OCI-LY3 (cell line): ENCODE results near the gene NUDT21.

ENCODE experiments used
- CTCF ChIP-seq: fragments of 200-600, 300-600 bp; sonication (generic); IDR thresholded peaks from 2 replicates; pipeline ENCODE4 v1.5.1; 2014; ENCODE audit warnings: antibody characterized with exemption, low read length, low read depth
- EZH2phosphoT487 ChIP-seq: fragments of 200-600 bp; shearing (Covaris generic); IDR thresholded peaks from 2 replicates; pipeline ENCODE4 v1.6.1; 2018; ENCODE audit warnings: antibody characterized with exemption, mixed run types, low read depth

- TF ChIP-seq CTCF = no peak
- TF ChIP-seq EZH2phosphoT487 = no peak
These were observed 31.6 kb upstream of the NUDT21 start for GRCh38 chr16:56482683-56483236.
